HG02588 (cell line): ENCODE data around the gene SPDYE3.

ENCODE experiments used
- ATAC-seq: cut with Tn5 transposase; IDR thresholded peaks from one replicate; pipeline ENCODE4 v1.9.1; 2021; ENCODE audit warnings: mild to moderate bottlenecking, moderate library complexity; ENCODE audit not compliant: unreplicated experiment

SPDYE3 gene

GRCh38 chr7:100369105-100369504 lies 61.6 kb downstream of the SPDYE3 start:
- peak; percentile 60 for ATAC-seq

GRCh38 chr7:100370303-100370702 lies 62.8 kb downstream of the SPDYE3 start:
- ATAC-seq = no peak

- no peak for ATAC-seq
Observed at GRCh38 chr7:100370746-100371145, 63.2 kb downstream of the SPDYE3 start.

DNA sequence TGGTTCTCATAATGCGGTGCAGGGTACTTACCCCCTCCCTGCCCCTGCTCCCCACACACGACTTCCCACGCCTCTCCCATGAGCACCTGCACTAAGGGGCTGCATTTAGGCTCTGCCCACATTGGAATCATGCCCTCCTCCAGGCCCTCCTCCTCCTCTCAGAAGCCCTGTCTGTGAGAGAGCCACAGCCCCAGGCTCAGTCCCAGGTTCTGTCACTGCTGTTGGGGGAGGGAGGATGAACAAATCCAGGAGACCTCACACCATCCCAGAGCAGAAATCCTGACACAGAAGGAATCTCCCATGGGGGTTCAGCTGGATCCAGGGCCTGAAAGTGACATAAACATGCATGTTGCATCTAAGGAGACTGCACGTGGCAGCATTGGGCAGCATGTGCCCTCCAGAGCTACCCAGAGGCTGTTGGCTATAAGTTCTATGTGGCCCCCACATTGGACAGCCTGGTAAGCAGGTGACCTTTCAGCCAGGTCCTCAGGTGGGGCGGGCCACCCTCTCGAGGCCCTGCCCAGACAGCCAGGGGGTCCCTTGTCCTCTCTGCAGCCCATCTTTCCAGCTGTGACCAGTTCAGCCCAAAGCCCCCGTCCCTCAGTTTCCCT lies 64.2 kb downstream of the SPDYE3 start:
- ATAC-seq = no peak
